CD14-positive monocyte (primary cell): Measurements from ENCODE around the gene CLTCL1. TPM values are rescaled to one million over a fixed set of nuclear protein-coding genes. Genes with fewer than 3 reads are reported as not detected.

Source experiments
- DNase-seq, 3 donors: peaks; one replicate each; pipeline ENCODE4 v3.0.0-alpha.2; 2011 to 2022
- H2AFZ ChIP-seq: 2 replicates; pipeline ENCODE4 v1.6.0; 2012; ENCODE audit warnings: mild to moderate bottlenecking, low read depth, low read length, inconsistent platforms; ENCODE audit not compliant: insufficient read depth, poor library complexity, severe bottlenecking
- H3K27ac ChIP-seq, 2 donors: 1 replicate in 1 of 2; 2 replicates in 1 of 2; pipeline ENCODE4 v1.5.1; 2012 to 2013; ENCODE audit warnings: low read length in 2 of 2, control low read depth in 1 of 2, inconsistent platforms in 1 of 2, low read depth in 1 of 2, mild to moderate bottlenecking in 1 of 2
- H3K27me3 ChIP-seq, 2 donors: one replicate each; pipeline versions ENCODE4 v1.6.0 to v1.6.1; 2011 to 2013; ENCODE audit warnings: low read length in 2 of 2; ENCODE audit not compliant: control insufficient read depth in 2 of 2, insufficient read depth in 2 of 2
- H3K36me3 ChIP-seq, 2 donors: replicated peaks in 1 of 2; 1 replicate in 1 of 2; 2 replicates in 1 of 2; pipeline versions ENCODE4 v1.5.1 to v1.6.1; 2012 to 2013; ENCODE audit warnings: low read length in 2 of 2, control low read depth in 1 of 2, inconsistent platforms in 1 of 2, mild to moderate bottlenecking in 1 of 2; ENCODE audit not compliant: insufficient read depth in 2 of 2, control insufficient read depth in 1 of 2
- H3K4me1 ChIP-seq, 2 donors: 1 replicate in 1 of 2; 2 replicates in 1 of 2; pipeline versions ENCODE4 v1.5.1 to v1.6.1; 2012 to 2013; ENCODE audit warnings: low read length in 2 of 2, control low read depth in 1 of 2, inconsistent platforms in 1 of 2, mild to moderate bottlenecking in 1 of 2, moderate library complexity in 1 of 2; ENCODE audit not compliant: insufficient read depth in 2 of 2, control insufficient read depth in 1 of 2
- H3K4me2 ChIP-seq: replicated peaks from 2 replicates; pipeline ENCODE3; 2012; ENCODE audit warnings: low read length, moderate library complexity, mild to moderate bottlenecking; ENCODE audit not compliant: poor library complexity, severe bottlenecking; ENCODE audit errors: extremely low read depth
- H3K4me3 ChIP-seq, 3 experiments: fragments of 200-600 bp in 1 of 3; sonication (generic) in 1 of 3; replicated peaks in 1 of 3; 1 replicate in 2 of 3; 2 replicates in 1 of 3; pipeline ENCODE4 v1.5.1; 2011 to 2013; ENCODE audit warnings: low read length in 3 of 3, mild to moderate bottlenecking in 3 of 3, control low read depth in 2 of 3, low read depth in 2 of 3, inconsistent platforms in 1 of 3, moderate library complexity in 1 of 3
- H3K79me2 ChIP-seq: 2 replicates; pipeline ENCODE4 v1.6.0; 2012; ENCODE audit warnings: mild to moderate bottlenecking, control low read depth, inconsistent platforms, low read length, moderate library complexity; ENCODE audit not compliant: insufficient read depth
- H3K9ac ChIP-seq: 2 replicates; pipeline ENCODE4 v1.6.0; 2017; ENCODE audit warnings: low read length, mild to moderate bottlenecking; ENCODE audit not compliant: insufficient read depth, poor library complexity, severe bottlenecking
- H3K9me3 ChIP-seq, 2 donors: replicated peaks in 1 of 2; 1 replicate in 1 of 2; 2 replicates in 1 of 2; pipeline versions ENCODE4 v1.5.1 to v1.6.1; 2012 to 2013; ENCODE audit warnings: low read length in 2 of 2, control low read depth in 1 of 2; ENCODE audit not compliant: control insufficient read depth in 1 of 2, insufficient read depth in 1 of 2
- H4K20me1 ChIP-seq: 2 replicates; pipeline ENCODE4 v1.6.0; 2012; ENCODE audit warnings: mild to moderate bottlenecking, low read length, control low read depth, moderate library complexity; ENCODE audit not compliant: insufficient read depth
- H3K27ac Mint-ChIP-seq, 7 donors: one replicate each; pipeline ENCODE4 v1.8.0; 2020; ENCODE audit warnings: mild to moderate bottlenecking in 7 of 7, mixed read lengths in 7 of 7, moderate library complexity in 6 of 7, inconsistent platforms in 2 of 7
- H3K27me3 Mint-ChIP-seq, 3 donors: one replicate each; pipeline ENCODE4 v1.8.0; 2021 to 2022; ENCODE audit warnings: low read depth in 3 of 3, mild to moderate bottlenecking in 3 of 3, mixed read lengths in 3 of 3, moderate library complexity in 3 of 3, inconsistent platforms in 1 of 3
- H3K36me3 Mint-ChIP-seq, 2 donors: one replicate each; pipeline ENCODE4 v1.8.0; 2020; ENCODE audit warnings: mixed read lengths in 2 of 2, inconsistent platforms in 1 of 2, mild to moderate bottlenecking in 1 of 2
- H3K4me1 Mint-ChIP-seq: one replicate; pipeline ENCODE4 v1.8.0; 2020; ENCODE audit warnings: mild to moderate bottlenecking, mixed read lengths
- H3K4me3 Mint-ChIP-seq, 2 donors: one replicate each; pipeline ENCODE4 v1.8.0; 2020; ENCODE audit warnings: mild to moderate bottlenecking in 2 of 2, mixed read lengths in 2 of 2, moderate library complexity in 1 of 2
- H3K9me3 Mint-ChIP-seq, 7 donors: one replicate each; pipeline ENCODE4 v1.8.0; 2020 to 2022; ENCODE audit warnings: mixed read lengths in 7 of 7, mild to moderate bottlenecking in 6 of 7, moderate library complexity in 6 of 7, inconsistent platforms in 2 of 7
- CTCF ChIP-seq: fragments of 200-600 bp; IDR thresholded peaks from one replicate; pipeline ENCODE4 v1.8.0; 2022; ENCODE audit warnings: antibody characterized with exemption, mild to moderate bottlenecking
- WGBS: methylation state at CpG from one replicate; pipeline ENCODE4 v1.1.5; 2013; ENCODE audit warnings: missing lambda C conversion rate; ENCODE audit not compliant: insufficient coverage; 5-methylcytosine and 5-hydroxymethylcytosine counted together
- intact Hi-C, 2 donors: fragments of 100-400 bp; cut with micrococcal nuclease; formaldehyde crosslinking; loops; one replicate each; pipeline versions ENCODE4 v1.15.0 to v1.15.1; 2023
- polyA plus RNA-seq, 3 donors: library from polyadenylated mRNA; depleted of rRNA in 1 of 3; unstranded in 2 of 3; stranded (reverse) in 1 of 3; fragments of 300-500 nt in 2 of 3; fragments of >200 nt in 1 of 3; fragmentation: Illumina TruSeq in 2 of 3; gene quantifications; 1 replicate in 2 of 3; 2 replicates in 1 of 3; pipeline ENCODE4 v1.2.3, GENCODE V29; 2012 to 2021

The CLTCL1 gene
- polyA plus RNA-seq, 3 donors, result 5.1 to 17.0 (median 6.1) TPM

GRCh38 chr22:19177164-19178064 lies 114.1 kb downstream of the CLTCL1 start:
- WGBS, result 50% methylated on average over 54 of the region's 55 CpGs
- intact Hi-C loops, result loop anchor here (2.0 to 5.0 kb wide), 2 partner anchors 115 kb away; partner anchors contain the start of gene CLTCL1 (in 1 of the 2)
- Histone ChIP-seq H3K4me1 (peaks cover 42 to 53% of the 10 kb centered on the region in 2 donors), H4K20me1 (peaks cover 14% of the 10 kb centered on the region), H3K27ac (peak overlapping the region in 1 of 2 donors; percentile 36), H3K36me3 (no peaks in the 10 kb centered on the region), H3K79me2 (peaks cover 11% of the 10 kb centered on the region), H2AFZ (peak overlapping the region; percentile 83), H3K4me2 (peak overlapping the region; percentile 96), H3K9me3 (no peaks in the 10 kb centered on the region), H3K4me3 (peak overlapping the region; percentile 30 to 83 (median 75)), H3K9ac (peak overlapping the region; percentile 76), H3K27me3 (no peaks in the 10 kb centered on the region)
- Mint-ChIP-seq H3K27me3 (peaks cover 0 to 2% (median 2%) of the 10 kb centered on the region in 3 donors), H3K27ac (peak overlapping the region in 2 of 7 donors; percentile 37 to 58), H3K4me1 (peaks cover 36% of the 10 kb centered on the region), H3K36me3 (no peaks in the 10 kb centered on the region), H3K4me3 (peak overlapping the region; percentile 51 to 58), H3K9me3 (peaks cover 0 to 2% (median 0%) of the 10 kb centered on the region in 7 donors)
- no peak for DNase-seq
- no peak for TF ChIP-seq CTCF

GRCh38 chr22:19176732-19177131 lies 114.8 kb downstream of the CLTCL1 start:
- WGBS, result 95% methylated on average over 10 of the region's 12 CpGs

More at GRCh38 chr22:19176732-19177131, 114.8 kb downstream of the CLTCL1 start:
- H3K4me3 Mint-ChIP-seq, result peak overlapping the region in 1 of 2 donors; percentile 47
- Histone ChIP-seq H3K9ac (no peak overlapping the region), H3K4me3 (no peak overlapping the region), H3K4me1 (peaks cover 48 to 60% of the 10 kb centered on the region in 2 donors), H4K20me1 (peaks cover 14% of the 10 kb centered on the region), H3K36me3 (no peaks in the 10 kb centered on the region), H3K27ac (no peak overlapping the region), H3K9me3 (no peaks in the 10 kb centered on the region), H3K4me2 (no peak overlapping the region), H2AFZ (no peak overlapping the region), H3K79me2 (peaks cover 18% of the 10 kb centered on the region), H3K27me3 (no peaks in the 10 kb centered on the region)
- intact Hi-C loops, result loop anchor here in 1 of 2 donors (5.0 kb wide), 1 partner anchor 116 kb away; the partner anchor contains the start of gene CLTCL1
- H3K4me1 Mint-ChIP-seq, result peaks cover 41% of the 10 kb centered on the region
- no peak for TF ChIP-seq CTCF
- H3K9me3 Mint-ChIP-seq, result peaks cover 0 to 2% (median 0%) of the 10 kb centered on the region in 7 donors
- no peak for DNase-seq
- H3K36me3 Mint-ChIP-seq, result no peaks in the 10 kb centered on the region
- H3K27me3 Mint-ChIP-seq, result peaks cover 0 to 2% (median 0%) of the 10 kb centered on the region in 3 donors
- H3K27ac Mint-ChIP-seq, result peak overlapping the region in 2 of 7 donors; percentile 37 to 58
